ENCODE measurements around the gene PRG3. TPM values are rescaled to one million over a fixed set of nuclear protein-coding genes. Genes with fewer than 3 reads are reported as not detected.
"Not testable (repeated sequence)": the region's sequence is repeated elsewhere in the genome, so short reads cannot be mapped to it uniquely, and the experiment has no call there.

Gene PRG3
- total RNA-seq, 4 donors from 2014 or later = not detected

- Histone ChIP-seq H3K4me3 (no peak overlapping the region), H3K27ac (no peak overlapping the region), H3K27me3 (no peaks in the 10 kb centered on the region), H3K4me1 (peaks cover 22% of the 10 kb centered on the region), H3K9me3 (no peaks in the 10 kb centered on the region), H3K36me3 (no peaks in the 10 kb centered on the region)
- WGBS = 81% methylated on average over 6 of the region's 6 CpGs
- TF ChIP-seq CTCF (IDR thresholded peaks at IDR 0.05) (no peak), EP300 (IDR thresholded peaks at IDR 0.05) (no peak), POLR2AphosphoS5 (IDR thresholded peaks at IDR 0.05) (no peak), POLR2A (IDR thresholded peaks at IDR 0.05) (no peak)
- DNase-seq (ENCODE audit: low spot score in 2 of 2) = no peak
Observed at GRCh38 chr11:57341250-57341808, 39.6 kb downstream of the PRG3 start.

- Histone ChIP-seq H3K27ac (no peak overlapping the region), H3K36me3 (no peaks in the 10 kb centered on the region), H3K27me3 (no peaks in the 10 kb centered on the region), H3K4me3 (no peak overlapping the region), H3K4me1 (peaks cover 21% of the 10 kb centered on the region), H3K9me3 (no peaks in the 10 kb centered on the region)
- no peak for DNase-seq (ENCODE audit: low spot score in 2 of 2)
- no peak for TF ChIP-seq CTCF (IDR thresholded peaks at IDR 0.05)
- no peak for TF ChIP-seq EP300 (IDR thresholded peaks at IDR 0.05)
- TF ChIP-seq POLR2A (IDR thresholded peaks at IDR 0.05) = no peak
- TF ChIP-seq POLR2AphosphoS5 (IDR thresholded peaks at IDR 0.05) = no peak
- WGBS = 32% methylated on average over 10 of the region's 12 CpGs
Observed at GRCh38 chr11:57340039-57340615, 40.8 kb downstream of the PRG3 start.

GRCh38 chr11:57339328-57339727 lies 41.6 kb downstream of the PRG3 start:
- TF ChIP-seq POLR2AphosphoS5 (IDR thresholded peaks at IDR 0.05) (no peak), EP300 (IDR thresholded peaks at IDR 0.05) (no peak), POLR2A (IDR thresholded peaks at IDR 0.05) (no peak), CTCF (IDR thresholded peaks at IDR 0.05) (no peak)
- Histone ChIP-seq H3K9me3 (no peaks in the 10 kb centered on the region), H3K4me1 (peaks cover 29% of the 10 kb centered on the region), H3K4me3 (no peak overlapping the region), H3K27me3 (no peaks in the 10 kb centered on the region), H3K27ac (no peak overlapping the region), H3K36me3 (no peaks in the 10 kb centered on the region)
- no peak for DNase-seq (ENCODE audit: low spot score in 2 of 2)
- 68% methylated on average over 5 of the region's 5 CpGs for WGBS

GRCh38 chr11:57338142-57338541 lies 42.8 kb downstream of the PRG3 start, which contains the start of gene P2RX3:
Gene P2RX3 (plus strand): TSS chr11:57338352. CDS start chr11:57338551, 199 bp downstream.
- TF ChIP-seq POLR2A (IDR thresholded peaks at IDR 0.05) (no peak), POLR2AphosphoS5 (IDR thresholded peaks at IDR 0.05) (no peak), CTCF (IDR thresholded peaks at IDR 0.05) (no peak), EP300 (IDR thresholded peaks at IDR 0.05) (no peak)
- DNase-seq (ENCODE audit: low spot score in 2 of 2) = no peak

GRCh38 chr11:57336856-57337255 lies 44.1 kb downstream of the PRG3 start:
- not testable (repeated sequence) for DNase-seq (ENCODE audit: low spot score in 2 of 2); H3K27ac ChIP-seq; H3K4me3 ChIP-seq; H3K9me3 ChIP-seq; H3K27me3 ChIP-seq
- 92% methylated on average over 6 of the region's 6 CpGs for WGBS
- Histone ChIP-seq H3K36me3 (peaks cover 17% of the 10 kb centered on the region), H3K4me1 (peaks cover 28% of the 10 kb centered on the region)

More at GRCh38 chr11:57338142-57338541, 42.8 kb downstream of the PRG3 start, which contains the start of gene P2RX3:
- H3K36me3 ChIP-seq = peaks cover 4% of the 10 kb centered on the region
- 58% methylated on average over 4 of the region's 4 CpGs for WGBS
- no peaks in the 10 kb centered on the region for H3K9me3 ChIP-seq
- no peaks in the 10 kb centered on the region for H3K27me3 ChIP-seq
- H3K27ac ChIP-seq = no peak within 1 kb of the TSS
- peaks cover 31% of the 10 kb centered on the region for H3K4me1 ChIP-seq
- no peak within 1 kb of the TSS for H3K4me3 ChIP-seq
